ENCODE measurements around the gene SCO2.

DNA sequence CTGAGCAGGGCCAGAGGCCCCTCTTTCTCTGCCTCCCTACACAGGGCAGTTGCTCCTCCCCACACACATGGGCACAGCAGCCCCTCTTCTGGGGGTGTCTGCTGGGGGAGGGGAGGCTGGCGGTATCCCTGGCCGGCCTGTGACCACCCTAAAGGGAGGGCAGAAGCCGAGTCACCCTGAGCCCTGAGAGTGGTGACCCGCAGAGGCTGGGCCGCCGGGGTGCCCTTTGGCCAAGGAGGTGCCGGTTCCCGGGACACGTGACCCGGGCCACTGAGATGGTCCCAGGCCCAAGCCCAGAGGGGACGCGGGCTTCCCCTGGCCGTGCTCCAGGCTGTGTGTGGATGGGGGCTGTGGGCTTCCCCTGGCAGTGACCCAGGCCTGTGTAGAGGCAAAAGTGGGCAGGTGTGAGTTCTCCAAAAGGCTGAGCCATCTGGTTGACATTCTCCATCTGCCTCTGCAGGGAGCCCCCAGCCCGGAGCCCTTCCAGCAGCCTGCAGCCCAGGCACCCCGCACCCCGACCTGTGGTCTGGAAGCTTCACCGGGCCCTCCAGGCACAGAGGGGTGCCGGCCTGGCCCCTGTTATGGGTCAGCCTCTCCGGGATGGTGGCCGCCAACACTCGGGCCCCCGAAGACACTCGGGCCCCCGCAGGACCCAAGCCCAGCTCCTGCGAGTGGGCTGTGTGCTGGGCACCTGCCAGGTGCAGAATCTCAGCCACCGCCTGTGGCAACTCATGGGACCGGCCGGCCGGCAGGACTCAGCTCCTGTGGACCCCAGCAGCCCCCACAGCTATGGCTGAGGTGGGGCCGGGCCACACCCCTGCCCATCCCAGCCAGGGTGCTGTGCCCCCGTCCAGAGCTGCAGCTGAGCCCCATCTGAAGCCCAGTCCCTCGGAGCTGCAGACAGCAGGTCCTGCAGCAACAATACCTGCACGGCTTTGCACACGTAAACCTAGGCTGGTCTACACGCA is 43.0 kb downstream of the SCO2 start:
- no peak for TF ChIP-seq POLR2A (IDR thresholded peaks at IDR 0.05)
- TF ChIP-seq, protein P1, sequence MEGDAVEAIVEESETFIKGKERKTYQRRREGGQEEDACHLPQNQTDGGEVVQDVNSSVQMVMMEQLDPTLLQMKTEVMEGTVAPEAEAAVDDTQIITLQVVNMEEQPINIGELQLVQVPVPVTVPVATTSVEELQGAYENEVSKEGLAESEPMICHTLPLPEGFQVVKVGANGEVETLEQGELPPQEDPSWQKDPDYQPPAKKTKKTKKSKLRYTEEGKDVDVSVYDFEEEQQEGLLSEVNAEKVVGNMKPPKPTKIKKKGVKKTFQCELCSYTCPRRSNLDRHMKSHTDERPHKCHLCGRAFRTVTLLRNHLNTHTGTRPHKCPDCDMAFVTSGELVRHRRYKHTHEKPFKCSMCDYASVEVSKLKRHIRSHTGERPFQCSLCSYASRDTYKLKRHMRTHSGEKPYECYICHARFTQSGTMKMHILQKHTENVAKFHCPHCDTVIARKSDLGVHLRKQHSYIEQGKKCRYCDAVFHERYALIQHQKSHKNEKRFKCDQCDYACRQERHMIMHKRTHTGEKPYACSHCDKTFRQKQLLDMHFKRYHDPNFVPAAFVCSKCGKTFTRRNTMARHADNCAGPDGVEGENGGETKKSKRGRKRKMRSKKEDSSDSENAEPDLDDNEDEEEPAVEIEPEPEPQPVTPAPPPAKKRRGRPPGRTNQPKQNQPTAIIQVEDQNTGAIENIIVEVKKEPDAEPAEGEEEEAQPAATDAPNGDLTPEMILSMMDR (IDR thresholded peaks at IDR 0.05), result no peak

All from right lobe of liver (tissue), 4 donors.